ENCODE data around the gene ST8SIA1.
"Not testable (repeated sequence)": the region's sequence is repeated elsewhere in the genome, so short reads cannot be mapped to it uniquely, and the experiment has no call there.

- TF ChIP-seq RCOR1 (IDR thresholded peaks at IDR 0.05; ENCODE audit: insufficient replicate concordance, low read length); MAFK (IDR thresholded peaks at IDR 0.05; ENCODE audit: low read depth, low read length); USF2 (IDR thresholded peaks at IDR 0.05; ENCODE audit: low read depth, low read length); POLR2A (IDR thresholded peaks at IDR 0.05; ENCODE audit: low read depth, low read length): not testable (repeated sequence)
- TF ChIP-seq, protein P1, sequence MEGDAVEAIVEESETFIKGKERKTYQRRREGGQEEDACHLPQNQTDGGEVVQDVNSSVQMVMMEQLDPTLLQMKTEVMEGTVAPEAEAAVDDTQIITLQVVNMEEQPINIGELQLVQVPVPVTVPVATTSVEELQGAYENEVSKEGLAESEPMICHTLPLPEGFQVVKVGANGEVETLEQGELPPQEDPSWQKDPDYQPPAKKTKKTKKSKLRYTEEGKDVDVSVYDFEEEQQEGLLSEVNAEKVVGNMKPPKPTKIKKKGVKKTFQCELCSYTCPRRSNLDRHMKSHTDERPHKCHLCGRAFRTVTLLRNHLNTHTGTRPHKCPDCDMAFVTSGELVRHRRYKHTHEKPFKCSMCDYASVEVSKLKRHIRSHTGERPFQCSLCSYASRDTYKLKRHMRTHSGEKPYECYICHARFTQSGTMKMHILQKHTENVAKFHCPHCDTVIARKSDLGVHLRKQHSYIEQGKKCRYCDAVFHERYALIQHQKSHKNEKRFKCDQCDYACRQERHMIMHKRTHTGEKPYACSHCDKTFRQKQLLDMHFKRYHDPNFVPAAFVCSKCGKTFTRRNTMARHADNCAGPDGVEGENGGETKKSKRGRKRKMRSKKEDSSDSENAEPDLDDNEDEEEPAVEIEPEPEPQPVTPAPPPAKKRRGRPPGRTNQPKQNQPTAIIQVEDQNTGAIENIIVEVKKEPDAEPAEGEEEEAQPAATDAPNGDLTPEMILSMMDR (conservative IDR thresholded peaks at IDR 0.05; ENCODE audit: low read depth, low read length) = not testable (repeated sequence)
These were observed 187.8 kb downstream of the ST8SIA1 start for GRCh38 chr12:22146686-22147085.
